HG03025 (cell line): ENCODE data around the gene ZNF17.

ENCODE experiments used
- ATAC-seq: cut with Tn5 transposase; IDR thresholded peaks from one replicate; pipeline ENCODE4 v1.9.1; 2021; ENCODE audit warnings: mild to moderate bottlenecking, moderate library complexity; ENCODE audit not compliant: unreplicated experiment, low FRiP score

ZNF17 gene

GRCh38 chr19:57421037-57421436, 10.1 kb downstream of the ZNF17 start:
- ATAC-seq, result no peak

DNA sequence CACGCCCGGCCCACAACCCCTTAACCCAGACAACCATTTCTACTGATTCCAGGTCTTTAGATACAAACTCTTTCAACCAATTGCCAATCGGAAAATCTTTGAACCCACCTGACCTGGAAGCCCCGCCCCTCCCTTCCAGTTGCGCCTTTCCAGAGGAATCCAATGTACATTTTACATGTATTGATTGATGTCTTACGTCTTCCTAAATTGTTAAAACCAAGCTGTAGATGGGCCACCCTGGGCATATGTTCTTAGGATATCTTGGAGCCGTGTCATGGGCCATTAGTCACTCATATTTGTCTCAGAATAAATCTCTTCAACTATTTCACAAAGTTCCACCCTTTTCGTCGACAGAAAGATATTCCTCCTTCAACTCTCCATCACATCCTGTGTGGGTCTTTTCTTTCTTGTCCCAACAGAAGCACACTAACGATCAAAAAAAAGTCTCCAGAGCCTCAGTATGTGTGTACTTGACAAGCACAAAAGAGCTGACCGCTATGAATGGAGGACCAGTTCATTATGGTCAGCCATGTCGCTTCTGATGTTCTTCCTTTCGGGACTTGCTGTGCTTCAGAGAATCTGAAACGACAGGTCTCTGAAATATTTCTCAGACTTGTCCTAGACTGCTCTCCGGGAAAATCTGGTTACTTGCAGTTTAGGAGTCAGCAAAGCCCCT, 23.6 kb downstream of the ZNF17 start:
- peak; percentile 5 for ATAC-seq

- peak; percentile 91 for ATAC-seq
Measured at GRCh38 chr19:57435062-57435978, 24.4 kb downstream of the ZNF17 start, which contains the start of gene ZNF749. Gene ZNF749, plus strand, starts transcription at chr19:57435325. Its CDS starts 254 bp downstream, at chr19:57435579.

DNA sequence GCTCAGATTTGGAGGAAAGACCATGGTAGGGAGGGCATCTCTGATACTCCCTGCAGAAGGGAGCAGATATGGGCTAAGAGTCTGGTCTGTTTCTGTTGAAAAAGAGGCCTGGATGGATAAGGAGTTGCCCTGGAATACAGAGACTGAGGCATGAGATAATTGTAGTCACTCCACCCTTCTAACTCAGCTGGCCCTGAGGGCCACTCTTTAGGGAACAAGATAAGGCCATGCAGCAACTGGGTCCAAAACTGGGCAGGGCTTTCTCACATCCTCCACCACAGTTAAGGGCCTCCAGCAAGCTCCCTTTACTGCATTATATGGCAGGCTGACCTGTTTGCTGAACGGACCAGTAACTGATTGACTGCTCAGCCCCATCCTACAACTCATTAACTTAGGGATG, 25.5 kb downstream of the ZNF17 start:
- no peak for ATAC-seq

- ATAC-seq, result no peak
Measured at GRCh38 chr19:57437931-57438330, 27.0 kb downstream of the ZNF17 start.

DNA sequence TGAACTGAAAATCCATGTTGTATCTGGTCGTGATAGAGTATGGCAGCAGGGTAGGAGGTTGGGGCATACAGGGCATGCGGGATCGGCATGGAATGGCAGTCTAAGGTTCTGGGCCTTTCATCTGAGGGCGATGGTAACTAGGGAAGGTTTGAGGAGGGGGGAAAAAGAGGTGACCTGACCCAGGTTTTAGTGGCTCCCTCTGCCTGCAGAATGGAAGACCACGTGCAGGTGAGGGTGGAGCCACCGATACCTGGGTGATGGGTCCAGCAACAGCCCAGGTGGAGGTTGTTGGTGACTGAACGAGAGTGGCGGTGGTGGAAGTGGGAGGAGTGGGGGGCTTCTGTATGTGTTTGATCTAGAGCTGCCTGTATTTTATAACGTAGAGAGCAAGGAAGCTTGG, 28.0 kb downstream of the ZNF17 start:
- no peak for ATAC-seq

GRCh38 chr19:57441979-57442752, 31.2 kb downstream of the ZNF17 start:
- ATAC-seq, result no peak

GRCh38 chr19:57443121-57443696, 32.2 kb downstream of the ZNF17 start:
- ATAC-seq, result no peak

- ATAC-seq, result no peak
Measured at GRCh38 chr19:57452307-57452706, 41.3 kb downstream of the ZNF17 start.

DNA sequence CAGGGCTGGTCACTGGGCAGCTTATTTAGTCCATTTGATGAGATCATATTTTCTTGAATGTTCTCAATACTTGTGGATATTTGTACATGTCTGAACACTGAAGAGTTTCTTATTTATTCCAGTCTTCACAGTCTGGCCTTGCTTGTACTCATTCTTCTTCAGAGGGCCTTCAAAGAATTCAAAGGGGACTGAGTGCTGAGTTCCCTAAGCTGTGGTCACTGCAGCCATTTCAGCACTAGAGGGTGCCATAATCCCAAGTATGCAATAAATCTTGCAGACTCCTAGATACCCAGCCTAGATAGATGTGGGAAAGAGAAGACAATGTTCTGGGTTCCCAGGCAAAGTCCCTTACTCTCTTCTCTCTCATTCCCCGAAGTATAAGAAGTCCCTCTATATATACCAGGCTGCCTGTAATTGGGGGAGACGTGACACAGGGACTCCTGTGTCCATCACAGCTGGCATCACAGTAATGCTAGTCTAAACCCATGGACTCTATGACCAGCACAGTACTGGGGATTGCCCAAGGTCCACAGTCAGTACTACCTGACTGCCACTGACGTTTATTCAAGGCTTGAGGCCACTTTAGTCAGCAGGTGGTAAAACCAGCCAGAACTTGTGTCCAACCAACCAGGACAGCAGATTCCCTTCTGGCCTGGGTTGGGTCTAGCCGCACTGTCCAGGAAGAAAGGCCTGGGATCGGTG, 54.9 kb downstream of the ZNF17 start:
- ATAC-seq, result no peak

GRCh38 chr19:57466489-57466888, 55.5 kb downstream of the ZNF17 start:
- ATAC-seq, result no peak
